PC-3 (cell line): ENCODE results near the gene SCAMP4. TPM values are rescaled to one million over a fixed set of nuclear protein-coding genes. Genes with fewer than 3 reads are reported as not detected.

ENCODE experiments used
- ATAC-seq: fragments of 200-7000 bp; cut with Tn5 transposase; 2 replicates; pipeline ENCODE4 v1.9.1; 2020; ENCODE audit warnings: mild to moderate bottlenecking, moderate library complexity
- BruUV-seq: library from RNA; stranded (reverse); fragments of 400-500 nt; replicated peaks from 2 replicates; lab custom pipeline; 2021; lab: Mats Ljungman, UMichigan
- CTCF ChIA-PET: fragments of 300-600 bp; sonication (Branson Sonifier 250); formaldehyde crosslinking; loops from one replicate; lab custom pipeline; 2022; ENCODE audit warnings: antibody characterized with exemption; lab: Charles Lee
- POLR2A ChIA-PET: fragments of 300-600 bp; sonication (Branson Sonifier 250); formaldehyde crosslinking; loops from one replicate; lab custom pipeline; 2022; ENCODE audit warnings: antibody characterized with exemption; ENCODE audit not compliant: unreplicated experiment; lab: Charles Lee
- DNase-seq: peaks from one replicate; pipeline ENCODE4 v3.0.0-alpha.2; 2015
- H2AFZ ChIP-seq: fragments of 300-600 bp; sonication (generic); 2 replicates; pipeline ENCODE4 v1.6.0; 2016; ENCODE audit warnings: antibody characterized with exemption, low read length
- H3F3A ChIP-seq: fragments of 300-600 bp; sonication (generic); one replicate; pipeline ENCODE4 v1.6.0; 2017; ENCODE audit warnings: antibody characterized with exemption, low read length, control low read depth, mild to moderate bottlenecking; ENCODE audit not compliant: unreplicated experiment
- H3K27ac ChIP-seq: fragments of 300-600 bp; sonication (generic); 2 replicates; pipeline ENCODE4 v1.5.1; 2016; ENCODE audit warnings: mild to moderate bottlenecking, low read length
- H3K27me3 ChIP-seq: fragments of 300-600 bp; sonication (generic); 2 replicates; pipeline ENCODE4 v1.6.1; 2016; ENCODE audit warnings: low read length, mixed read lengths
- H3K36me3 ChIP-seq: fragments of 300-600 bp; sonication (generic); 2 replicates; pipeline ENCODE4 v1.6.1; 2016; ENCODE audit warnings: low read depth, mixed run types, low read length, mixed read lengths
- H3K4me1 ChIP-seq: fragments of 300-600 bp; sonication (generic); 2 replicates; pipeline ENCODE4 v1.5.1; 2016; ENCODE audit warnings: low read length; ENCODE audit not compliant: insufficient read depth
- H3K4me2 ChIP-seq: fragments of 300-600 bp; sonication (generic); 2 replicates; pipeline ENCODE4 v1.6.0; 2016; ENCODE audit warnings: low read length
- H3K4me3 ChIP-seq: fragments of 300-600 bp; sonication (generic); 2 replicates; pipeline ENCODE4 v1.5.1; 2016; ENCODE audit warnings: mild to moderate bottlenecking, low read length, mixed read lengths
- H3K79me2 ChIP-seq: fragments of 300-600 bp; sonication (generic); 2 replicates; pipeline ENCODE4 v1.6.1; 2017; ENCODE audit warnings: low read length, mixed read lengths
- H3K9ac ChIP-seq: fragments of 300-600 bp; sonication (generic); 2 replicates; pipeline ENCODE4 v1.6.0; 2016; ENCODE audit warnings: mild to moderate bottlenecking, low read length
- H3K9me2 ChIP-seq: fragments of 300-600 bp; sonication (generic); replicated peaks from 2 replicates; pipeline ENCODE4 v1.6.1; 2016; ENCODE audit warnings: mixed run types, low read length, mixed read lengths
- H3K9me3 ChIP-seq: fragments of 300-600 bp; sonication (generic); 2 replicates; pipeline ENCODE4 v1.6.1; 2016; ENCODE audit warnings: low read length, mixed read lengths
- H4K20me1 ChIP-seq: fragments of 300-600 bp; sonication (generic); 2 replicates; pipeline ENCODE4 v1.6.1; 2016; ENCODE audit warnings: low read length, mixed read lengths
- CTCF ChIP-seq: fragments of 300-600 bp; sonication (generic); conservative IDR thresholded peaks from 2 replicates; pipeline ENCODE4 v1.5.1; 2017; ENCODE audit warnings: antibody characterized with exemption, low read depth, mild to moderate bottlenecking, low read length
- EZH2 ChIP-seq: fragments of 300-600 bp; sonication (generic); IDR thresholded peaks from one replicate; pipeline ENCODE4 v1.6.1; 2017; ENCODE audit warnings: antibody characterized with exemption, mild to moderate bottlenecking, low read length; ENCODE audit not compliant: unreplicated experiment
- EZH2phosphoT487 ChIP-seq: fragments of 300-600 bp; sonication (generic); IDR thresholded peaks from 2 replicates; pipeline ENCODE4 v1.6.1; 2018; ENCODE audit warnings: mild to moderate bottlenecking, antibody characterized with exemption, low read length, borderline replicate concordance
- intact Hi-C: fragments of 100-400 bp; cut with micrococcal nuclease; formaldehyde crosslinking; loops from 2 replicates; pipeline ENCODE4 v1.9.0; 2023
- total RNA-seq: library from RNA; depleted of rRNA; stranded (reverse); fragments of >200 nt; gene quantifications from 2 replicates; pipeline ENCODE4 v1.2.3, GENCODE V29; 2014

Gene SCAMP4
- total RNA-seq, 1 experiment from 2014 or later, result 61.5 TPM

- H3K79me2 ChIP-seq, result peaks cover 46% of the 10 kb centered on the region
- no peaks in the 10 kb centered on the region for H3F3A ChIP-seq
- CTCF ChIA-PET, result no interaction called here
- ATAC-seq (no peak), DNase-seq (no peak)
- H3K36me3 ChIP-seq, result no peaks in the 10 kb centered on the region
- no peak overlapping the region for H3K9ac ChIP-seq
- H2AFZ ChIP-seq, result no peak overlapping the region
- POLR2A ChIA-PET, result no interaction called here
- no peak for TF ChIP-seq EZH2
- TF ChIP-seq CTCF, result no peak
- no peak for TF ChIP-seq EZH2phosphoT487
- H3K9me2 ChIP-seq, result no peaks in the 10 kb centered on the region
- no peak overlapping the region for H3K27ac ChIP-seq
- H3K4me3 ChIP-seq, result no peak overlapping the region
- no peaks in the 10 kb centered on the region for H3K4me1 ChIP-seq
- no TSS peak for BruUV-seq
- no peaks in the 10 kb centered on the region for H3K9me3 ChIP-seq
- no peak overlapping the region for H3K4me2 ChIP-seq
- H4K20me1 ChIP-seq, result no peaks in the 10 kb centered on the region
- intact Hi-C loops, result no loop called here
- H3K27me3 ChIP-seq, result no peaks in the 10 kb centered on the region
These were observed 50.2 kb downstream of the SCAMP4 start for GRCh38 chr19:1955171-1956121.

GRCh38 chr19:1956122-1956494 is 50.9 kb downstream of the SCAMP4 start:
- intact Hi-C loops, result no loop called here
- BruUV-seq, result no TSS peak
- CTCF ChIA-PET, result no interaction called here

More at GRCh38 chr19:1956122-1956494, 50.9 kb downstream of the SCAMP4 start:
- POLR2A ChIA-PET, result no interaction called here
- no peaks in the 10 kb centered on the region for H3K4me1 ChIP-seq
- peaks cover 41% of the 10 kb centered on the region for H3K79me2 ChIP-seq
- no peaks in the 10 kb centered on the region for H3K27me3 ChIP-seq
- no peak overlapping the region for H3K4me3 ChIP-seq
- H3K27ac ChIP-seq, result no peak overlapping the region
- no peaks in the 10 kb centered on the region for H3F3A ChIP-seq
- no peaks in the 10 kb centered on the region for H3K36me3 ChIP-seq
- H4K20me1 ChIP-seq, result no peaks in the 10 kb centered on the region
- no peak overlapping the region for H2AFZ ChIP-seq
- H3K9me2 ChIP-seq, result no peaks in the 10 kb centered on the region
- DNase-seq (no peak), ATAC-seq (no peak)
- no peak overlapping the region for H3K4me2 ChIP-seq
- no peak overlapping the region for H3K9ac ChIP-seq
- TF ChIP-seq EZH2phosphoT487 (no peak), CTCF (no peak), EZH2 (no peak)
- H3K9me3 ChIP-seq, result no peaks in the 10 kb centered on the region
